Measurements from ENCODE around the gene TNFSF9. TPM values are rescaled to one million over a fixed set of nuclear protein-coding genes. Genes with fewer than 3 reads are reported as not detected.

TNFSF9 gene
- total and polyA plus RNA-seq, 2 of the 8 experiments (the other 6 are each of a cell fraction or from before 2014, with no cell fraction given) = 1.7 to 4.4 TPM

- H3K23me2 ChIP-seq (ENCODE audit: low read depth, low read length) = 0 out of 2 replicates have a peak, but pooled peaks cover 5% of the 10 kb centered on the region
- no peak overlapping the region for H3K27ac ChIP-seq (ENCODE audit: low read depth, low read length)
- 70% methylated on average over 20 of the region's 20 CpGs; no CpG with 5 or more reads in 1 of the 2 experiments for WGBS, 2 experiments (ENCODE audit: extremely low coverage in 1 of 2, insufficient coverage in 1 of 2, insufficient read length in 1 of 2, insufficient replicate concordance in 2 of 2, low coverage in 1 of 2, low lambda C conversion rate in 2 of 2, missing lambda C conversion rate in 1 of 2)
- no peaks in the 10 kb centered on the region for H3K36me3 ChIP-seq (ENCODE audit: control insufficient read depth in 2 of 4, insufficient read depth in 4 of 4, low read length in 3 of 4)
- H2BK15ac ChIP-seq (ENCODE audit: low read length) = peak overlapping the region; percentile 61; the same call in 1 of the 2 replicates
- no peak overlapping the region for H3K23ac ChIP-seq (ENCODE audit: insufficient read length)
- no peak overlapping the region for H2AK5ac ChIP-seq (ENCODE audit: low read depth, low read length)
- H3K4me2 ChIP-seq (ENCODE audit: insufficient read depth in 1 of 2, low read depth in 2 of 2, low read length in 2 of 2) = no peak overlapping the region
- H2AFZ ChIP-seq (ENCODE audit: low read length) = peak overlapping the region; percentile 83; the same call in 1 of the 2 replicates
- H4K91ac ChIP-seq (replicated peaks; ENCODE audit: insufficient read length, low read length) = no peak overlapping the region
- H3K4me1 ChIP-seq (replicated peaks in 1 of 4; ENCODE audit: control insufficient read depth in 3 of 4, insufficient read depth in 4 of 4, low read length in 3 of 4) = peaks cover 0 to 5% (median 1%) of the 10 kb centered on the region in 4 experiments; a peak in 3 of 7 replicates
- ChIA-PET POLR2A (ENCODE audit: partially characterized antibody) (interaction anchor here (0.6 to 2.8 kb wide), 2 partner anchors 10 to 220 kb away, joined by 3 to 17 read pairs; partner anchors contain the start of gene TNFSF9), CTCF (ENCODE audit: partially characterized antibody) (interaction anchor here (0.8 to 1.0 kb wide), 4 partner anchors 35 to 110 kb away, joined by 3 read pairs; partner anchors contain the start of gene DENND1C)
- H2BK120ac ChIP-seq (replicated peaks; ENCODE audit: low read depth, low read length) = no peak overlapping the region
- H3K4ac ChIP-seq (replicated peaks; ENCODE audit: insufficient read length, low read depth, low read length) = no peak overlapping the region
- no peak overlapping the region for H2BK5ac ChIP-seq (ENCODE audit: low read depth, low read length)
- H3K4me3 ChIP-seq (ENCODE audit: extremely low read depth in 1 of 4, insufficient read depth in 2 of 4, low read depth in 3 of 4, low read length in 4 of 4) = no peak overlapping the region
- H3K9ac ChIP-seq (replicated peaks in 1 of 4; ENCODE audit: extremely low read depth in 1 of 4, low read depth in 3 of 4, low read length in 3 of 4) = no peak overlapping the region
- H4K5ac ChIP-seq (ENCODE audit: insufficient read length, low read depth, low read length) = no peak overlapping the region
- DNase-seq (ENCODE audit: low read depth in 1 of 2, low spot score in 2 of 2) (no peak), FAIRE-seq (no peak)
- no peaks in the 10 kb centered on the region for H3K9me3 ChIP-seq (ENCODE audit: insufficient read depth in 2 of 2, low read depth in 1 of 2, low read length in 1 of 2)
- no peak overlapping the region for H2BK20ac ChIP-seq (ENCODE audit: low read length)
- H3K79me1 ChIP-seq (ENCODE audit: low read depth, low read length) = no peaks in the 10 kb centered on the region
- peaks cover 0 to 2% (median 0%) of the 10 kb centered on the region in 4 experiments; a peak in 1 of 7 replicates for H3K27me3 ChIP-seq (replicated peaks in 1 of 4; ENCODE audit: control insufficient read depth in 3 of 4, extremely low read depth in 1 of 4, insufficient read depth in 3 of 4, low read length in 3 of 4)
- H3K14ac ChIP-seq (ENCODE audit: insufficient read length) = no peak overlapping the region
- no peaks in the 10 kb centered on the region for H3K79me2 ChIP-seq (ENCODE audit: control insufficient read depth in 1 of 2, insufficient read depth in 2 of 2, low read length in 2 of 2)
- peaks cover 0 to 3% of the 10 kb centered on the region in 2 experiments for H4K20me1 ChIP-seq (replicated peaks in 1 of 2; ENCODE audit: control insufficient read depth in 1 of 2, insufficient read depth in 2 of 2, low read length in 2 of 2)
- 0 out of 2 replicates have a peak overlapping the region, but pooled peaks have one; percentile 29 for H3K18ac ChIP-seq (ENCODE audit: extremely low read depth, low read length)
- H4K8ac ChIP-seq (ENCODE audit: extremely low read depth, insufficient read depth, low read length) = no peak overlapping the region
- no peak overlapping the region for H2BK12ac ChIP-seq (ENCODE audit: low read depth, low read length)
- no peak overlapping the region for H3K56ac ChIP-seq (replicated peaks; ENCODE audit: insufficient read length, low read depth, low read length)
- TF ChIP-seq ZNF274 (IDR thresholded peaks at IDR 0.05; ENCODE audit: borderline replicate concordance, extremely low read depth, low read length) (no peak), MAFK (IDR thresholded peaks at IDR 0.05; ENCODE audit: low read depth, low read length) (no peak), BRCA1 (IDR thresholded peaks at IDR 0.05; ENCODE audit: low read depth, low read length) (no peak), BCL11A (IDR thresholded peaks at IDR 0.05; ENCODE audit: low read depth in 2 of 2, low read length in 2 of 2) (no peak), CHD1 (IDR thresholded peaks at IDR 0.05; ENCODE audit: low read depth, low read length) (no peak), SAP30 (IDR thresholded peaks at IDR 0.05; ENCODE audit: insufficient read depth, insufficient replicate concordance, low read length) (no peak), JUND (IDR thresholded peaks at IDR 0.05; ENCODE audit: low read length) (no peak), YY1 (IDR thresholded peaks at IDR 0.05; ENCODE audit: low read depth, low read length) (no peak)
- TF ChIP-seq, protein P1, sequence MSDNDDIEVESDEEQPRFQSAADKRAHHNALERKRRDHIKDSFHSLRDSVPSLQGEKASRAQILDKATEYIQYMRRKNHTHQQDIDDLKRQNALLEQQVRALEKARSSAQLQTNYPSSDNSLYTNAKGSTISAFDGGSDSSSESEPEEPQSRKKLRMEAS (IDR thresholded peaks at IDR 0.05) = no peak
- TF ChIP-seq, protein P2, sequence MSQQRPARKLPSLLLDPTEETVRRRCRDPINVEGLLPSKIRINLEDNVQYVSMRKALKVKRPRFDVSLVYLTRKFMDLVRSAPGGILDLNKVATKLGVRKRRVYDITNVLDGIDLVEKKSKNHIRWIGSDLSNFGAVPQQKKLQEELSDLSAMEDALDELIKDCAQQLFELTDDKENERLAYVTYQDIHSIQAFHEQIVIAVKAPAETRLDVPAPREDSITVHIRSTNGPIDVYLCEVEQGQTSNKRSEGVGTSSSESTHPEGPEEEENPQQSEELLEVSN (IDR thresholded peaks at IDR 0.05) = no peak
These were observed 8.8 kb upstream of the TNFSF9 start for GRCh38 chr19:6521718-6522646.

Measured in H1 (cell line).